CD4-positive, alpha-beta T cell treated with Interleukin-1 beta for 1 hour (primary cell): ENCODE data around the gene TNS1.

Source experiments
- DNase-seq, 2 donors: peaks; one replicate each; pipeline ENCODE4 v3.0.0-alpha.2; 2020 to 2022

Gene TNS1

GRCh38 chr2:217892560-217892959 lies 110.2 kb downstream of the TNS1 start:
- DNase-seq: no peak

GRCh38 chr2:217890445-217890844 lies 112.3 kb downstream of the TNS1 start:
- DNase-seq: no peak

- DNase-seq: no peak
Observed at GRCh38 chr2:217889656-217890055, 113.1 kb downstream of the TNS1 start.

- no peak for DNase-seq
Observed at GRCh38 chr2:217887841-217888701, 114.7 kb downstream of the TNS1 start.

- DNase-seq: peak; percentile 49 to 61
Observed at GRCh38 chr2:217886720-217887309, 116.0 kb downstream of the TNS1 start.

GRCh38 chr2:217886091-217886490 lies 116.7 kb downstream of the TNS1 start:
- DNase-seq: no peak

GRCh38 chr2:217884985-217885384 lies 117.8 kb downstream of the TNS1 start:
- DNase-seq: no peak

- DNase-seq: no peak
Observed at GRCh38 chr2:217880891-217881290, 121.9 kb downstream of the TNS1 start.

- no peak for DNase-seq
Observed at GRCh38 chr2:217880287-217880889, 122.4 kb downstream of the TNS1 start.

- no peak for DNase-seq
Observed at GRCh38 chr2:217878915-217879590, 123.7 kb downstream of the TNS1 start.

- DNase-seq: no peak
Observed at GRCh38 chr2:217877866-217878265, 124.9 kb downstream of the TNS1 start.

- DNase-seq: no peak
Observed at GRCh38 chr2:217876253-217876570, 126.6 kb downstream of the TNS1 start.

GRCh38 chr2:217875556-217876252 lies 127.1 kb downstream of the TNS1 start:
- DNase-seq: no peak

- DNase-seq: no peak
Observed at GRCh38 chr2:217875138-217875537, 127.7 kb downstream of the TNS1 start.

- no peak for DNase-seq
Observed at GRCh38 chr2:217873371-217873770, 129.4 kb downstream of the TNS1 start.

- DNase-seq: no peak
Observed at GRCh38 chr2:217872319-217872718, 130.5 kb downstream of the TNS1 start.

- no peak for DNase-seq
Observed at GRCh38 chr2:217870528-217871011, 132.2 kb downstream of the TNS1 start.

- DNase-seq: no peak
Observed at GRCh38 chr2:217868911-217869334, 133.9 kb downstream of the TNS1 start.

- DNase-seq: no peak
Observed at GRCh38 chr2:217868265-217868892, 134.4 kb downstream of the TNS1 start.

- DNase-seq: no peak
Observed at GRCh38 chr2:217866457-217866856, 136.3 kb downstream of the TNS1 start.

- DNase-seq: peak in 1 of 2 donors; percentile 51
Observed at GRCh38 chr2:217864963-217865772, 137.6 kb downstream of the TNS1 start.
